T-helper 17 cell (primary cell): ENCODE results near the gene FAM149A. TPM values are rescaled to one million over a fixed set of nuclear protein-coding genes. Genes with fewer than 3 reads are reported as not detected.

ENCODE experiments used
- ATAC-seq: fragments of 150-1000 bp; cut with Tn5 transposase; 2 replicates; pipeline ENCODE4 v1.10.0; 2021; ENCODE audit warnings: mild to moderate bottlenecking, moderate library complexity
- DNase-seq, 3 donors: peaks; one replicate each; pipeline versions ENCODE4 v3.0.0 to v3.0.0-alpha.2; 2020 to 2021
- H3K9me3 ChIP-seq: one replicate; pipeline ENCODE4 v1.7.0; 2013; ENCODE audit warnings: low read length, mild to moderate bottlenecking; ENCODE audit not compliant: control insufficient read depth, poor library complexity, severe bottlenecking
- H3K27ac Mint-ChIP-seq: one replicate; pipeline ENCODE4 v1.8.0; 2022; ENCODE audit warnings: mild to moderate bottlenecking, moderate library complexity, mixed read lengths
- H3K27me3 Mint-ChIP-seq: one replicate; pipeline ENCODE4 v1.8.0; 2022; ENCODE audit warnings: mixed read lengths
- H3K36me3 Mint-ChIP-seq: one replicate; pipeline ENCODE4 v1.8.0; 2022; ENCODE audit warnings: low read depth, mixed read lengths
- H3K4me1 Mint-ChIP-seq: one replicate; pipeline ENCODE4 v1.8.0; 2022; ENCODE audit warnings: mild to moderate bottlenecking, mixed read lengths
- H3K4me3 Mint-ChIP-seq: one replicate; pipeline ENCODE4 v1.8.0; 2022; ENCODE audit warnings: mild to moderate bottlenecking, moderate library complexity, mixed read lengths
- total RNA-seq, 4 donors: library from RNA in 2 of 4; stranded (reverse) in 2 of 4; gene quantifications; one replicate each; pipeline ENCODE4 v1.2.3 and lab custom pipeline; 2022 to 2026

Gene FAM149A
- total RNA-seq = 1 to 10 TPM in 1 of 2 donors, not detected in 1; 1.4 TPM
- 0.46 to 2.0 reads per million in 2 donors for total RNA-seq (lab: John Stamatoyannopoulos, UW)

DNA sequence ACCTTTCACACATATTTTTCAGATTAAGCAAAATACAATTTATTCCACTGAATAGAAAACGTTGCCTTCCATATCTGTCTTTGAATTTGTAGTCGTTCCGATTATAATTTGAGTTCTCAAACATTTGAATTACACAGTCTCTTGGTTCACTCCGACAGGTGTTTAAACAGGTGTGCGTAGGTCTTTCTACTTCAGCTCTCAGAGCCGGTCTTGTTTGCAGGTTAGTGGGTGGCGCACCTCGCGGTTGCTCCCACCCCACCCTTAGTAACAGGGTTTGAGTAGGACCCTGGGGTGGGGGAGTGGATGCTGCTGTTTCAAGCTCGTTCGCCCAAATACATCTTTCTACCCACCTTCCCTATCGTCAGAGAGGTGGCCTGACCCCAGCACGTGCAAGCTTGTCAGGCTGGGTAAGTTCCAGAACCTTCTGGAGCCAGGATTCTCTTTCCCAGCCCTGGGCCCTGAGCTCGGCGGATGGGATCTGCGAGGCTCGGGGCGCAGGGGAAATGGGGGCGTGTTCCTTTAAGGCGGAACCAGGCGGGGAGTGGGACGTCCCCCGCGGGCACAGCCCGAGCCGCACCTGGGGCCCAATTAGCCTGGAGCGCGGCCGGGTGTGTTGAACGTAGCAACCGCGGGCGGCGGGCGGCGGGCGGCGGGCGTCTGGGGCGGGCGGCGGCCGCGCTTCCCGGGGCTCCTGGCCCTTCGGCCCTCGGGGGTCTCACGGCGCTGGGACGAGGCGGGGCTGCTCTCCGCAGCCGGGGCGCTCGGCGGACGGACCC, at the start of gene FAM149A:
FAM149A (plus strand) TSS at position 591 of the 776 bp plus-strand sequence.
- ATAC-seq (peak; percentile 90), DNase-seq (peak in 2 of 3 donors; percentile 14 to 33)
- Mint-ChIP-seq H3K4me3 (peak within 1 kb of the TSS; percentile 91), H3K27ac (no peak within 1 kb of the TSS), H3K36me3 (peaks cover 6% of the 10 kb centered on the region), H3K27me3 (peaks cover 52% of the 10 kb centered on the region), H3K4me1 (peaks cover 9% of the 10 kb centered on the region)
- no peaks in the 10 kb centered on the region for H3K9me3 ChIP-seq

DNA sequence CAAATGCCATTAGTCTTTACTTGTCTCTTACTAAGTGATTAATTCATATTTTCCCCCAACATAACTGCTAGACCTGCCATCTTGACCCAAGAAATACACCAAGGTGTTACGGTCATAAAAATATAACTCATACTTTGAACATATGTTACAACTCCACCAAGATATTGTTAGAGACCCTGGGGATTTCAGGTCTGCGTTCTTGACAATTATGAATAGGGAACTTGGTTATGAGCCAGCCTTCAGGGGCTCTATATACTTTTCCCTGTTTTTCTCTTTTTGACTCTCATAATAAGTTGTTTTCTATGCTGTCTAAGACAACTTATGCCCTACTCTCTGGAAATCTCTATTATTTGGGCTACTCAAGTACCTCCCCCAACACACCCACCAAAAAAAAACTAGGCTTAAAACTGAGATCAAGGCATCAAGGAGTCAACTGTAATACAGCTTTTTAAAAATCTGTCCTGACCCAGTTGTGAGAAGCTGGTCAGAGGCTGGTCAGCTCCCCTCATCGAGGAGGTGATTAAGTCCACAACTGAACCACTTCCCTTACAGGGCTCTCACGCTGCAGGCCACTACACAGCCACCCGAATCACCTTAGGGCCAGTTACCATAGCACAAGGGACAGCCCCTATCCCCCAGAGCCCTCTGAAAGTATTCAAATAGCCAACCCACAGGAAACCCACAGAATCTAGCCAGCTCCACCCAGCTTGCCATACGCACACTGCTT, 46.1 kb upstream of the FAM149A start:
- H3K4me1 Mint-ChIP-seq = peaks cover 8% of the 10 kb centered on the region
- ATAC-seq (peak; percentile 60), DNase-seq (no peak)
- H3K4me3 Mint-ChIP-seq = no peak overlapping the region
- peaks cover 9% of the 10 kb centered on the region for H3K27me3 Mint-ChIP-seq
- peaks cover 2% of the 10 kb centered on the region for H3K36me3 Mint-ChIP-seq
- no peaks in the 10 kb centered on the region for H3K9me3 ChIP-seq
- peak overlapping the region; percentile 8 for H3K27ac Mint-ChIP-seq

DNA sequence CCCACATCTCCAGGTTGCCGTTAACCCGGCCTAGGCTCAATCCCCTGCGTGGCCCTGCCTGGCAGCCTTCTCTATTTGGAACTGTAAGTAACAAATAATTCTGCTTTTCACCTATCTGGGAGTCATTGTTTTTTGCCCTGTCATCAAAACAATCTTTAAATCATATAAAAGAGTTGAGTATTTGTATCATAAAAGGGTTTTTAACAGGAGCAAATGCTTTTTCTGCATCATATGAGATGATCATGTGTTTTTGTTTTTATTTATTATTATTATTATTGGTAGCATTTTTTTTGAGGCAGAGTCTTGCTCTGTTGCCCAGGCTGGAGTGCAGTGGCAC, 45.6 kb upstream of the FAM149A start:
- H3K4me1 Mint-ChIP-seq = peaks cover 8% of the 10 kb centered on the region
- no peaks in the 10 kb centered on the region for H3K9me3 ChIP-seq
- ATAC-seq = no peak
- DNase-seq = no peak
- no peak overlapping the region for H3K4me3 Mint-ChIP-seq
- H3K36me3 Mint-ChIP-seq = peaks cover 2% of the 10 kb centered on the region
- peaks cover 9% of the 10 kb centered on the region for H3K27me3 Mint-ChIP-seq
- H3K27ac Mint-ChIP-seq = peak overlapping the region; percentile 8

DNA sequence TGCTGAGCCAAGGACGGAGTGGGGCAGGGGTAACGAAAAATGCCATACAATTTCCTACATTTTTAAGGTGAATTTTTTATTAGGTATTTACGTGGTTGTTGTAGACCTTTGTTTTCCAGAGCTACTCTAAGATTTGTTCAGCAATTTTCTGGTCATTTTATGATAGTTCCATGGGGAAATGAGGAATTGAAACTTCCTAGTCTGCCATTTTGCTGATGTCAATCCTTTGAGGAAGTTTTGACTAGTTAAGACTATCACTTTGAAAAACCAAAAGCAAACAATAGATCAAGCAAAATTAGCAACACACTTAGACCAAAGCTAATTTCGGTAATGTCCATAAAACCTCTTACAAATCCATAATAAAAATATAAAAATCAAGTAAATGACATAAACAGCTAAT, 42.6 kb upstream of the FAM149A start:
- ATAC-seq = no peak
- H3K4me1 Mint-ChIP-seq = peaks cover 8% of the 10 kb centered on the region

DNA sequence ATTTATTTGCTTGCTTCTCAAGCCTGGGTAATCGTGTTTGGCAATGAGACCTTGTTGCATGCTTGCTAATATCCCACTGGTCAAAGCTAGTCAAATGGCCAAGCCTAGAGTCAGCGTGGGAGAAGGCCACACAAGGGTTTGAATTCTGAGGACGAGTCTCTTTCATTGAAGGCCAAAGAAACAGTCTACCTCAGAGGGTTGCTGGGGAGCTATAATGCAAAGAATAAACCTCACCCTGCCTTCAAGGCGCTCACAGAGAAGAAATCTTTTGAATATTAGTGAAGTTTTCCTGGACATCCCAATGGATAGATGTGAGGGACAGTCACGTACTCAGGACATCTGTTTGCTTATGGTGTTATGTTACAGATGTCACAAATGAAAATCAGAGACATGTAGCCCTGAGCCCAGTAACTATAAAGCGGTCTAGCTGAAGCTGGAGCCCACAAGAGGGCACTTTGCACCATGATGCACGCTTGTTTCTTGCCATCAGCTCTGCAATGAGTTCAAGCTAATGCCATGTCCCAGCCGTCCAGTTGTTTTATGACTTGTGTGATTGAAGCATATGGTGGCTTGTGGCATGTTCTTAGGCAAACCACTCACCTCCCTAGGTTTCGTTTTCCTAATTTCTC, 36.6 kb upstream of the FAM149A start:
- H3K27me3 Mint-ChIP-seq = peaks cover 16% of the 10 kb centered on the region
- no peaks in the 10 kb centered on the region for H3K9me3 ChIP-seq
- DNase-seq (peak in 1 of 3 donors; percentile 7), ATAC-seq (peak; percentile 78)
- no peaks in the 10 kb centered on the region for H3K36me3 Mint-ChIP-seq
- peak overlapping the region; percentile 93 for H3K27ac Mint-ChIP-seq
- H3K4me1 Mint-ChIP-seq = peaks cover 19% of the 10 kb centered on the region
- peak overlapping the region; percentile 89 for H3K4me3 Mint-ChIP-seq

More for the DNA sequence above, 42.6 kb upstream of the FAM149A start:
- no peak overlapping the region for H3K27ac Mint-ChIP-seq
- no peaks in the 10 kb centered on the region for H3K9me3 ChIP-seq
- no peak overlapping the region for H3K4me3 Mint-ChIP-seq
- no peak for DNase-seq
- peaks cover 2% of the 10 kb centered on the region for H3K36me3 Mint-ChIP-seq
- H3K27me3 Mint-ChIP-seq = peaks cover 21% of the 10 kb centered on the region

DNA sequence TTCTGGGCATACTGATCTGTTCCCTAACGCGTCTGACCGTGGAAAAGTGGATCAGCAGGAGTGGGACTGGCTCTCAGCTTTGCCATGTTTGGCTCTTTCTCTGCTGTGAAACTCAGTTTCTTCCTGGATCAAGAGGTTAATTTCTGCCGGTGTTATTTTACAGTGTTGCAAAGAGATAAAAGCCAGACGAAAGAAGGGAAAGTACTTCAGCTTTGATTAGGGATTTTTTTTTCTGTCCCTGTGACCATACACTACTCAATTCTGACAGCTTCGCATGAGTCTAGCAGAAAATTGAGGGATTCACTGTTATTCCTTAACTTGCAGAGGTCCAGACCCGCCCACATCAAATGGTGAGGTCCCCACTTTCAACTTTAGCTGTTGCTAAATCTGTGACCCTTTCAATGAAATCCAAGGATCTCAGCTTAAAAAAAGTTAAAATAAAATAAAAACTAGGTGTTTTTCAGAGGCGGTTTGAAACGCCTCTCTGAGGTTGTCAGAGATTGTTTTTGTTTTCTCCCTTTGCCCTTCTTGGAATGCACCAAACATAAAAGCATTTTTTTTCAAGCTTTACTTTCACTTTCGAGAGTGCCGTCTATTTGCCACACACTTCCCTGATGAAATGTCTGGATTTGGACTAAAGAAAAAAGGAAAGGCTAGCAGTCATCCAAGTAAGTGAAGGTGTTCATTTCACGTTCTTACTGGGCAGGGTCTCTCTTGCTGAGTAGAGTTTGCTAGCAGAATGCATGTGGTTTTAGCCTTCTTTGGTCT, 35.7 kb upstream of the FAM149A start, which contains the start of gene TLR3:
TLR3 (plus strand) TSS at position 576 of the 768 bp plus-strand sequence. CDS start 7,464 bp downstream, outside the sequence.
- Mint-ChIP-seq H3K4me1 (peaks cover 19% of the 10 kb centered on the region), H3K36me3 (no peaks in the 10 kb centered on the region), H3K27me3 (peaks cover 16% of the 10 kb centered on the region), H3K27ac (peak within 1 kb of the TSS; percentile 93), H3K4me3 (peak within 1 kb of the TSS; percentile 89)
- ATAC-seq (peak; percentile 46), DNase-seq (no peak)
- no peaks in the 10 kb centered on the region for H3K9me3 ChIP-seq

DNA sequence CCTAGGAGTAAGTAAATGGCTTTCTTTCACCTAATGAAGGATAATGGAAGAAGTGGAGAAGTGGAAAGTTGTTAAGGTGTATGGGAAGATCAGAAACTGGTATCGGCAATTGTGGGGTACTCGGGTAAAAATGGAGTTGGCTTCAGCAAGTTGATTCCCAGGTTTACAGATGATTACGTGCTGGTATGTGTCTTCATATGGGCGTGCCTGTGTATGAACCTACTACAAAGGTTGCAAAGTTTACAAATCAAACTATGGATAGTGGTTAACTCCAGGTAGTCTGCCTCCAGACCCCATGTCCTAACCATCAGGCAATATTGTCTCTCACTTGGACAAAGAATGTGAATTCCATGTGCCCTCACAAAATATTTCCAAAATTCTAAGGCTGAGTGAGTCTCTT, 34.8 kb upstream of the FAM149A start:
- H3K4me3 Mint-ChIP-seq = peak overlapping the region; percentile 89
- no peaks in the 10 kb centered on the region for H3K9me3 ChIP-seq
- no peaks in the 10 kb centered on the region for H3K36me3 Mint-ChIP-seq
- peaks cover 16% of the 10 kb centered on the region for H3K27me3 Mint-ChIP-seq
- H3K27ac Mint-ChIP-seq = peak overlapping the region; percentile 93
- peaks cover 19% of the 10 kb centered on the region for H3K4me1 Mint-ChIP-seq
- ATAC-seq = no peak
- no peak for DNase-seq

DNA sequence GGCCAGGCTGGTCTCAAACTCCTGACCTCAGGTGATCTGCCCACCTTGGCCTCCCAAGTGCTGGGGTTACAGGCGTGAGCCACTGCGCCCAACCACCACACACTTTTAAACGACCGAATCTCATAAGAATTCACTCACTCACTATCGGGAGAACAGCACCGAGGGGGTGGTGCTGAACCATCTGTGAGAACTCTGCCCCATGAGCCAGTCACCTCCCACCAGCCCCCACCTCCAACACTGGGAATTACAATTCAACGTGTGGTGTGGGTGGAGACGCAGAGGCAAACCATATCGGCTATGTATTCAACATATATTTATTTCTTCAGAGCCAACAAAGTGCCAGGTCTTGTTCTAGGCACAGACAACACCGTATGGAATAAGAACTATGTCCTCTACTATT, 32.0 kb upstream of the FAM149A start:
- Mint-ChIP-seq H3K27me3 (no peaks in the 10 kb centered on the region), H3K27ac (no peak overlapping the region), H3K4me3 (no peak overlapping the region), H3K36me3 (no peaks in the 10 kb centered on the region), H3K4me1 (peaks cover 19% of the 10 kb centered on the region)
- H3K9me3 ChIP-seq = no peaks in the 10 kb centered on the region
- DNase-seq (no peak), ATAC-seq (no peak)

DNA sequence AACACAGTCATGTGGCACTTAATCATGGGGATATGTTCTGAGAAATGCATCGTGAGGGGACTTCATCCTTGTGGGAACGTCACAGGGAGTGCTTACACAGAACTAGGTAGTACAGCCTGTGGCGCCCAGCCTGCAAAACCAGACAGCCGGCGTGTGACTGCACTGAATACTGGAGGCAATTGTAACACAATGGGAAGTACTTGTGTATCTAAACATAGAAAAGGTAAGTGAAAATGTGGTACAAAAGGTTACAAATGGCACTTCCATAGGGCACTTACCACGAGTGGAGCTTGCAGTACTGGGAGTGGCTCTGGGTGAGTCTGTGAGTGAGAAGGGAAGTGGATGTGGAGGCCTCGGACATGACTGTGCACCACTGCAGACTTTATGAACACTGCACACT, 30.3 kb upstream of the FAM149A start:
- no peak overlapping the region for H3K4me3 Mint-ChIP-seq
- DNase-seq (no peak), ATAC-seq (no peak)
- peaks cover 12% of the 10 kb centered on the region for H3K4me1 Mint-ChIP-seq
- H3K27ac Mint-ChIP-seq = no peak overlapping the region
- H3K36me3 Mint-ChIP-seq = peaks cover 2% of the 10 kb centered on the region
- H3K9me3 ChIP-seq = no peaks in the 10 kb centered on the region
- H3K27me3 Mint-ChIP-seq = no peaks in the 10 kb centered on the region

DNA sequence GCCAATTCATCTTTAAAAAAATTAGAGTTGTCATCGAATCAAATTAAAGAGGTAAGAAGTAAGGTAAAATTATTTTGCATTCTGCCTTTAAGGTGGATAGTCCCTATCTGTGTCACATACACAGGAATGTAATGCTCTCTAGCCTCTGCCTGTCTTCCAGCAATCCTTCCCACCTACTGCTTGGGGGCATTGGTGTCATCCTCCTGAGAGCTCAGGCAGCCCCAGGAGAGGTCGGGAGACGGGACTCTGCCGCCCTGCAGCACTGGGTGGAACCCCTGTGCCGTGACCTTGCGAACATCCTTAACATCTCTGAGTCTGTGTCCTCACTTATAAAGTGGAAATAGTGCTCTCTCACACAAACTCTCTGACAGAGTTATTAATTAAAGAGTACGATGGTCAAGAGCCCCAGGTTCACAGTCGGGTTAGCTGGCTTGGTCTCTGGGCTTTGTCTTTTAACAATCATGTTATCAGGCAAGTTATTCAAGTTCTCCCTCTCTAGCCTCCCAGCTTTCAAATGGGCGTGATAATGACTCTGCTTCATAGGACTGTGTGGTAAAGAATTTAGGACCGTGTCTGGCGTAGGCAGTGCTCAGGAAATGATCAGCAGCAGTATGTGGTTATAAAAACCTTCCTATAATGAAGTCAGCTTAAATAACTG, 25.4 kb upstream of the FAM149A start:
- no peaks in the 10 kb centered on the region for H3K9me3 ChIP-seq
- DNase-seq (no peak), ATAC-seq (no peak)
- Mint-ChIP-seq H3K27ac (no peak overlapping the region), H3K27me3 (peaks cover 6% of the 10 kb centered on the region), H3K36me3 (peaks cover 6% of the 10 kb centered on the region), H3K4me3 (no peak overlapping the region), H3K4me1 (no peaks in the 10 kb centered on the region)

DNA sequence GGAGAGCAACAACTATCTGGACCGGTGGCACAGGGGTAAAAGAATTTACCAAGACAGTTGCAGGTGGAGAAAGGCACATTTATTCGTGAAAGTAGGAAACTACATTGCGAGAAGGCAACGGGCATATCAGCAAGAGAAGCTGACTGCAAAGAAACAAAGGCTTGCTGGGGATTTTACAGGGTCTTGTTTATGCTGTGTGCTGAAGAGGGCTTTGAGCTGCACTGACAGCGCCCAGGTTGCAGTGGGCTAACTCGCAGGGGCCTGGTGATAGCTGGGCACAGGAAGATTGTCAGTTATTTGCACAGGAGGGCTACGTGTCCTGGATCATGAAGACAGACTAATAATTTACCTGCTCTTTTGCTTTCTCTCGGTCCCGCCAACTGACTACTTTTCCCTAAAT, 24.8 kb upstream of the FAM149A start:
- DNase-seq (no peak), ATAC-seq (no peak)
- H3K9me3 ChIP-seq = no peaks in the 10 kb centered on the region
- H3K27ac Mint-ChIP-seq = no peak overlapping the region
- H3K4me3 Mint-ChIP-seq = no peak overlapping the region
- no peaks in the 10 kb centered on the region for H3K4me1 Mint-ChIP-seq
- peaks cover 6% of the 10 kb centered on the region for H3K27me3 Mint-ChIP-seq
- peaks cover 6% of the 10 kb centered on the region for H3K36me3 Mint-ChIP-seq

DNA sequence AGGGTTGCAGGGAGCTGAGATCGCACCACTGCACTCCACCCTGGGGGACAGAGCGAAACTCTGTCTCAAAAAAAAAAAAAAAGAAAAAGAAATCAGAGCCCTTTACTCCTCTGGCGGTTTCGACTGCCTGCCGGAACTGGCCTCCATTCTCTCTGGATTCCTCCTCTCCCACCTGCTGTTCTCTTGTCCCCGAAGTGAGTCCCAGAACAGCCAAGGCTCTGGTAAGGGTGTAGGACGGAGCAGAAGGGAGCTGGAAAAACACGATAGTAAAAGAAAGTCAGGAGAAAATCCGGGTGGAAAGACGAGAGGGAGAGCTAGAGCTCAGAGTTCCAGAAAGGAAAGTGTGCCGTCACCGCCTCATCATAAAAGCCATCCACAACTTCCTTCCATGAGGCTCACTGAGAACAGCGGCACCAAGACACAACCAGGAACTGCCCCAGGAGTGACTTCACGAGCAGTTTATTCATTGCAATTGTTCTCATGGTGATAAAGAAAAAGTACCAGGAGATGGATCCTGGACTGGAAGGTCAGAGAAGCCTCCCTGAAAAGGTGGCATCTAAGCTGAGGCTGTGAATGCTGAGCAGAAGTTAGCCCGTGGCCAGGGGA, 23.2 kb upstream of the FAM149A start:
- Mint-ChIP-seq H3K27ac (no peak overlapping the region), H3K36me3 (peaks cover 6% of the 10 kb centered on the region), H3K27me3 (peaks cover 6% of the 10 kb centered on the region), H3K4me1 (no peaks in the 10 kb centered on the region), H3K4me3 (no peak overlapping the region)
- no peaks in the 10 kb centered on the region for H3K9me3 ChIP-seq
- DNase-seq (no peak), ATAC-seq (no peak)
